ENCODE results near the gene PCCA. TPM values are rescaled to one million over a fixed set of nuclear protein-coding genes. Genes with fewer than 3 reads are reported as not detected.

The PCCA gene
- total and polyA plus RNA-seq, 2 experiments from 2014 or later, result 41.9 to 46.6 TPM

DNA sequence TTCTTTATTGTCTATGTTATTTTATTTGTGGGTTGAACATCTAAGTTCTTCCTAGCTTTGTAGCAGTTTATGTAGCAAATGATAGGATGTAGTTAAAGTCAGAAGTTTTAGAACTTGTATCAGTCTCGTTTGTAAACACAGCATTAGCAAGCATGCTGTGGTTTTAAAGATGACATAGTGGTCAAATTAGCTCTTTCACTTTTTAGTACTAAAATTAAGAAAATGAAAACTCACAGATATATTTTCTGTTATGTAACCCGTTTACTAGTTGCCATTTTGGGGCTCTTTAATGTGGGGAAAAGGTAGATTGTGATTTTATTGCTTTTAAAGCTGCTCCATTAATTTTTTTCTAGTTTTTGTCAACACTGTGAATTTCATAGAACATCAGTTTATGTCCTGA is 216.5 kb downstream of the PCCA start (continued):
- TF ChIP-seq JUNB (IDR thresholded peaks at IDR 0.05; ENCODE audit: unreplicated experiment), result no peak
- TF ChIP-seq, protein P1, sequence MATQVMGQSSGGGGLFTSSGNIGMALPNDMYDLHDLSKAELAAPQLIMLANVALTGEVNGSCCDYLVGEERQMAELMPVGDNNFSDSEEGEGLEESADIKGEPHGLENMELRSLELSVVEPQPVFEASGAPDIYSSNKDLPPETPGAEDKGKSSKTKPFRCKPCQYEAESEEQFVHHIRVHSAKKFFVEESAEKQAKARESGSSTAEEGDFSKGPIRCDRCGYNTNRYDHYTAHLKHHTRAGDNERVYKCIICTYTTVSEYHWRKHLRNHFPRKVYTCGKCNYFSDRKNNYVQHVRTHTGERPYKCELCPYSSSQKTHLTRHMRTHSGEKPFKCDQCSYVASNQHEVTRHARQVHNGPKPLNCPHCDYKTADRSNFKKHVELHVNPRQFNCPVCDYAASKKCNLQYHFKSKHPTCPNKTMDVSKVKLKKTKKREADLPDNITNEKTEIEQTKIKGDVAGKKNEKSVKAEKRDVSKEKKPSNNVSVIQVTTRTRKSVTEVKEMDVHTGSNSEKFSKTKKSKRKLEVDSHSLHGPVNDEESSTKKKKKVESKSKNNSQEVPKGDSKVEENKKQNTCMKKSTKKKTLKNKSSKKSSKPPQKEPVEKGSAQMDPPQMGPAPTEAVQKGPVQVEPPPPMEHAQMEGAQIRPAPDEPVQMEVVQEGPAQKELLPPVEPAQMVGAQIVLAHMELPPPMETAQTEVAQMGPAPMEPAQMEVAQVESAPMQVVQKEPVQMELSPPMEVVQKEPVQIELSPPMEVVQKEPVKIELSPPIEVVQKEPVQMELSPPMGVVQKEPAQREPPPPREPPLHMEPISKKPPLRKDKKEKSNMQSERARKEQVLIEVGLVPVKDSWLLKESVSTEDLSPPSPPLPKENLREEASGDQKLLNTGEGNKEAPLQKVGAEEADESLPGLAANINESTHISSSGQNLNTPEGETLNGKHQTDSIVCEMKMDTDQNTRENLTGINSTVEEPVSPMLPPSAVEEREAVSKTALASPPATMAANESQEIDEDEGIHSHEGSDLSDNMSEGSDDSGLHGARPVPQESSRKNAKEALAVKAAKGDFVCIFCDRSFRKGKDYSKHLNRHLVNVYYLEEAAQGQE (IDR thresholded peaks at IDR 0.05; ENCODE audit: unreplicated experiment), result no peak

DNA sequence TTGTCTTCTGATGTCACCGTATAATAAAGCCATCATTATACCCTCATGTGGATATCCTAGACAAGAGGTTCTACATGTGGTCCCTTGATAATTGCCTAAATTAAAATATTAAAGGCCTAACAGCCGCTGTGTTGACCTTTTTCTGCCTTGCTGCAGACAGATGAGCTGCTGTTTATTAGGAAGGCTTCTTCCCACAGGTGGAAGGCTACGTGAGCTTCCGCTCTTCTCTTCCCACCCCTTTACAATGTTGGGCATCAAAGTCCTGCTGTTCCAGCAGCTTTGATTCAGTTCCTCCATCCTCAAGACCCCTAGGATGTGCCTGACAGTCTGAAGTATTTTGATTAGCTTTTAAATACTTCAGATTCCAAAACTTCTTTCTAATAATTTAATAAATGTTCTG is 217.1 kb downstream of the PCCA start:
- Histone ChIP-seq H3K27ac (ENCODE audit: low read depth) (peak overlapping the region; percentile 83; the same call in 1 of the 2 replicates), H4K20me1 (replicated peaks; ENCODE audit: insufficient read depth) (no peaks in the 10 kb centered on the region), H3K27me3 (ENCODE audit: insufficient read depth) (no peaks in the 10 kb centered on the region), H3F3A (replicated peaks; ENCODE audit: low read depth) (no peaks in the 10 kb centered on the region), H3K9me2 (ENCODE audit: insufficient read depth) (no peaks in the 10 kb centered on the region), H3K79me2 (replicated peaks; ENCODE audit: insufficient read depth) (no peaks in the 10 kb centered on the region), H3K36me3 (ENCODE audit: insufficient read depth) (peaks cover 9% of the 10 kb centered on the region), H3K4me1 (ENCODE audit: insufficient read depth) (peaks cover 20% of the 10 kb centered on the region), H3K4me2 (peak overlapping the region; percentile 7; the same call in 1 of the 2 replicates), H3K4me3 (no peak overlapping the region), H2AFZ (no peak overlapping the region)
- Mint-ChIP-seq H3K27ac (peak overlapping the region; percentile 78; the same call in 1 of the 2 replicates), H3K4me1 (peaks cover 28% of the 10 kb centered on the region), H3K4me3 (no peak overlapping the region), H3K36me3 (ENCODE audit: low read depth) (peaks cover 6% of the 10 kb centered on the region; the same call in 2 of the 3 replicates), H3K9me3 (no peaks in the 10 kb centered on the region), H3K27me3 (ENCODE audit: insufficient read depth, low read depth, poor library complexity) (peaks cover 4% of the 10 kb centered on the region)
- DNase-seq (ENCODE audit: low spot score) (peak; percentile 28), ATAC-seq (peak; percentile 77)
- TF ChIP-seq ZNF331 (CRISPR knock-in tag; IDR thresholded peaks at IDR 0.05; ENCODE audit: low read depth), result no peak
- TF ChIP-seq NANOG (IDR thresholded peaks at IDR 0.05; ENCODE audit: borderline replicate concordance), result no peak
- TF ChIP-seq JUNB (IDR thresholded peaks at IDR 0.05; ENCODE audit: unreplicated experiment), result no peak
- TF ChIP-seq CREB1 (CRISPR knock-in tag; IDR thresholded peaks at IDR 0.05; ENCODE audit: low read depth), result no peak
- no peak for TF ChIP-seq POLR2AphosphoS5 (IDR thresholded peaks at IDR 0.05; ENCODE audit: low read depth)
- TF ChIP-seq, protein P1 (IDR thresholded peaks at IDR 0.05; ENCODE audit: unreplicated experiment), result no peak
- no peak for TF ChIP-seq EZH2phosphoT487 (IDR thresholded peaks at IDR 0.05; ENCODE audit: unreplicated experiment)

All from GM23338 (cell line).